ENCODE results near the gene THUMPD2.
"Not testable (repeated sequence)": the region's sequence is repeated elsewhere in the genome, so short reads cannot be mapped to it uniquely, and the experiment has no call there.

Gene THUMPD2

DNA sequence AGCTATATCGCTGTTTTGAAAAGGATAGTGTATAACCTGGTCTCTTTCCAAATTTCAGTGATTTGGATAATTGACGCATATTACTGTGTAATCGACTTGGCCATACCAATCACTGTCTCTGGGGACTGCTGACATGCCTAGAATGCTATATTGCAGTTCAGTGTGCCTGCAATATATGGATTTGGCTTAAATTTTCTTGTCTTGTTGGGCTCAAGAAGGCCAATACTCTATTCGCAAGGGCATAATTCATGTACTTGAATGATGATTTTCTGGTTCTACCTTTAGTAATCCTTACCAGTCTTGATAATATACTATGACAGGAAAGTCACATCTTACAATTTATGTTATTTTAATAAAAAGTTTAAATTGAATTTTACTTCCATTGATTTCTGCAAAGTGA lies 21.7 kb upstream of the THUMPD2 start:
- TF ChIP-seq CTCF (conservative IDR thresholded peaks at IDR 0.05; ENCODE audit: low read depth, low read length): no peak
- no peak for DNase-seq (ENCODE audit: low read depth)
- H3K4me3 ChIP-seq (ENCODE audit: low read depth, low read length): no peak overlapping the region

DNA sequence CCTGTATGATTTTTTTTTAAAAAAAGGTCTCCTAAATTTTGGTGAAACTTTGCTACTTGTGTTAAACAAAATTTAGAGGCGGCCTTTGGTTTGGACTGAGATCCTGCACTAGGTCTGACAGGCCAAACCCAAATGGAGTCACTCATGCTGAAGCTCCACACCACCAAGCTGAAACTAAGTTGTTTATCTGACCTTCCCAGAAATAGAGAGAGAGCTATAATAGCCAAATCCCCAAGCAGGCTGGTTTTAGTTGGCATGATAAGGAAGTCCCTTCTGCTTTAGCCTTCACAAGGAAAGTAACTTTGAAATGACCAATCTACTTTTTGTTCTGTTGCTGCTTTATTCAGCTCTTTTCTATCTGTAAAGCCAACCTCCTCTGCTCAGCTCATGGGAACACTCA lies 17.1 kb upstream of the THUMPD2 start:
- no peak for TF ChIP-seq CTCF (conservative IDR thresholded peaks at IDR 0.05; ENCODE audit: low read depth, low read length)
- no peak for DNase-seq (ENCODE audit: low read depth)
- H3K4me3 ChIP-seq (ENCODE audit: low read depth, low read length): no peak overlapping the region

DNA sequence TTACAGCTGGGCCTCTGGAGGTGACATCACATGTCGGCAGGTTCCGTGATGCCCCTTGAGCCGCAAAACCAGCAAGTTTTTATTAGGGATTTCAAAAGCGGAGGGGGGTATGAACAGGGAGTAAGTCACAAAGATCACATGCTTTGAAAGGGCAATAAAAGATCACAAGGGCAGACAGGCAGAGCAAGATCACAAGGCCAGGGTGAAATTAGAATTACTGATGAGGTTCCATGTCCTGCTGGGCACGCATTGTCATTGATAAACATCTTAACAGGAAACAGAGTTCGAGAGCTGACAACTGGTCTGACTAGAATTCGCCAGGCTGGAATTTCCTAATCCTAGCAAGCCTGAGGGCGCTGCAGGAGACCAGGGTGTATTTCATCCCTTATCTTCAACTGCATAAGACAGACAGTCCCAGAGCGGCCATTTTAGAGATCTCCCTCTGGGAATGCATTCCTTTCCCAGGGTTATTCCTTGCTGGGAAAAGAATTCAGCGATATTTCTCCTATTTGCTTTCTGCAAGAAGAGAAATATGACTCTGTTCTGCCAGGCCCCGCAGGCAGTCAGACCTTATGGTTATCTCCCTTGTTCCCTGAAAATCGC lies 11.3 kb upstream of the THUMPD2 start:
- H3K4me3 ChIP-seq (ENCODE audit: low read depth, low read length); DNase-seq (ENCODE audit: low read depth): not testable (repeated sequence)

DNA sequence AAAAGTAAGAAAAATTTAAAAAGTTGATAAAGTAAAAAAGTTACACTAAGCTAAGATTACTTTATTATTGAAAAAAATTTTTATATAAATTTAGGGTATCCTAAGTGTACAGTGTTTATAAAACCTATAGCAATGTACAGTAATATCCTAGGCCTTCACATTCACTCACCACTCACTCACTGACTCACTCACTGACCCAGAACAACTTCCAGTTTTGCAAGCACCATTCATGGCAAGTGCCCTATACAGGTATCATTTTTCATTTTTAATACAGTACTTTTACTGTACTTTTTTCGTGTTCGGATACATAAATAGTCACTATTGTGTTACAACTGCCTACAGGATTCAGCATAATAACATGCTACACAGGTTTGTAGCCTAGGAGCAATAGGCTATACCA lies 8.9 kb upstream of the THUMPD2 start:
- H3K4me3 ChIP-seq (ENCODE audit: low read depth, low read length): no peak overlapping the region
- TF ChIP-seq CTCF (conservative IDR thresholded peaks at IDR 0.05; ENCODE audit: low read depth, low read length): no peak
- no peak for DNase-seq (ENCODE audit: low read depth)

- no peak for DNase-seq (ENCODE audit: low read depth)
- TF ChIP-seq CTCF (conservative IDR thresholded peaks at IDR 0.05; ENCODE audit: low read depth, low read length): no peak
- no peak overlapping the region for H3K4me3 ChIP-seq (ENCODE audit: low read depth, low read length)
These were observed 7.9 kb upstream of the THUMPD2 start for GRCh38 chr2:39786761-39787522.

GRCh38 chr2:39782591-39782990 lies 3.5 kb upstream of the THUMPD2 start:
- no peak for DNase-seq (ENCODE audit: low read depth)
- no peak for TF ChIP-seq CTCF (conservative IDR thresholded peaks at IDR 0.05; ENCODE audit: low read depth, low read length)
- no peak overlapping the region for H3K4me3 ChIP-seq (ENCODE audit: low read depth, low read length)

DNA sequence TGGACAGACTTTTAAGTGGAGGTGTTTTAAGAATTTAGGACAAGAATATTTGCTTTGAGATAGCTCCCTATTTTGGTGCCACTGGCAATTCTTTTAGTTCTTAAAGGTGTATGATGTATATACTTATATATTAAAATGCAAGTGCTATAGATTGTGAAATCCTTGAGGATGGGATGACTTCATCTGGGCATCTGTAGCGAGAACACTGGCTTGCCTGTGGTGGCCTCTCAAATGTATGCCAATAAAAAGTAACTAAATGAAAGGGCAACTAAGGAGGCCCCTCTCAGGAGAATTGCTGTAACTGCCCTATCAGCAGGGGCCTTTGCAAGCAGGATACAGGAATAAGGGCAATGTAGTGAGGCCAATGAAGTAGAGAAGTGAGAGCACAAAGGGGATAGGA lies 2.6 kb upstream of the THUMPD2 start:
- DNase-seq (ENCODE audit: low read depth): peak; percentile 8
- no peak overlapping the region for H3K4me3 ChIP-seq (ENCODE audit: low read depth, low read length)
- TF ChIP-seq CTCF (conservative IDR thresholded peaks at IDR 0.05; ENCODE audit: low read depth, low read length): no peak
